ENCODE data around the gene CFAP107. TPM values are rescaled to one million over a fixed set of nuclear protein-coding genes. Genes with fewer than 3 reads are reported as not detected.

CFAP107 gene
- total and polyA plus RNA-seq, 2 of the 4 experiments (the other 2 are of a cell fraction), result not detected

DNA sequence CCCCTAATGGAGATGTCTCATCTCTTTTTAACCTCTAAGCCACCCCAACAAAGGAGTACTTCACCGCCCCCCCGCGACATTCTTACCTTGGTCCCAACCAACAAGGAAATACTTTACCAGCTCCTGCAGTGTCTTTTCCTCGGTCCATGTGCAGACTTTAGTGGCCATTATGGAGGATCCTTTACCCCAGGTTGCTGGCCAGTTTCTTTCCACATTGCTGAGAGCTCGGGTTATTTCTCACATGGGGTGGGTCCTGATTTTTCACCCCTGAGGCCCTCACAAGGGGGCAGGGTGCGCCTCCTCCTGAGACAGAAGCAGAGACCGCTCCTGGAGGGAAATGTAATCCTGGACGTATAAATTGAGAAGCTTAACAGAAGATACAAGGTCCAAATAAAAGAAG is 33.1 kb upstream of the CFAP107 start:
- POLR2A ChIA-PET (ENCODE audit: unreplicated experiment), result no interaction called here
- no TSS peak for BruUV-seq (replicated peaks)

More for the DNA sequence above, 33.1 kb upstream of the CFAP107 start:
- no peak overlapping the region for H4K8ac ChIP-seq (ENCODE audit: low read depth in 2 of 2, low read length in 2 of 2)
- H3K56ac ChIP-seq (ENCODE audit: extremely low read depth, insufficient read depth, low read length), result no peak overlapping the region
- no peak overlapping the region for H2AK5ac ChIP-seq (ENCODE audit: low read depth, low read length)
- H2BK20ac ChIP-seq (ENCODE audit: low read depth, low read length), result no peak overlapping the region
- TF ChIP-seq RAD21 (IDR thresholded peaks at IDR 0.05; ENCODE audit: low read length) (no peak), NFE2L2 (IDR thresholded peaks at IDR 0.05; ENCODE audit: low read depth, low read length) (no peak), MAFK (IDR thresholded peaks at IDR 0.05; ENCODE audit: low read depth, low read length) (no peak), SMC3 (IDR thresholded peaks at IDR 0.05; ENCODE audit: low read depth, low read length) (no peak), MAZ (IDR thresholded peaks at IDR 0.05; ENCODE audit: borderline replicate concordance, low read depth, low read length) (no peak), MXI1 (IDR thresholded peaks at IDR 0.05; ENCODE audit: borderline replicate concordance, low read depth, low read length) (no peak), BHLHE40 (IDR thresholded peaks at IDR 0.05; ENCODE audit: low read depth, low read length) (no peak), FOS (IDR thresholded peaks at IDR 0.05; ENCODE audit: low read depth, low read length) (no peak), CHD1 (IDR thresholded peaks at IDR 0.05; ENCODE audit: low read depth, low read length) (no peak), RFX5 (IDR thresholded peaks at IDR 0.05; ENCODE audit: low read depth, low read length) (no peak), POLR2A (IDR thresholded peaks at IDR 0.05; ENCODE audit: low read depth, low read length) (no peak), RCOR1 (IDR thresholded peaks at IDR 0.05; ENCODE audit: insufficient replicate concordance, low read length) (no peak)
- TF ChIP-seq, protein P1, sequence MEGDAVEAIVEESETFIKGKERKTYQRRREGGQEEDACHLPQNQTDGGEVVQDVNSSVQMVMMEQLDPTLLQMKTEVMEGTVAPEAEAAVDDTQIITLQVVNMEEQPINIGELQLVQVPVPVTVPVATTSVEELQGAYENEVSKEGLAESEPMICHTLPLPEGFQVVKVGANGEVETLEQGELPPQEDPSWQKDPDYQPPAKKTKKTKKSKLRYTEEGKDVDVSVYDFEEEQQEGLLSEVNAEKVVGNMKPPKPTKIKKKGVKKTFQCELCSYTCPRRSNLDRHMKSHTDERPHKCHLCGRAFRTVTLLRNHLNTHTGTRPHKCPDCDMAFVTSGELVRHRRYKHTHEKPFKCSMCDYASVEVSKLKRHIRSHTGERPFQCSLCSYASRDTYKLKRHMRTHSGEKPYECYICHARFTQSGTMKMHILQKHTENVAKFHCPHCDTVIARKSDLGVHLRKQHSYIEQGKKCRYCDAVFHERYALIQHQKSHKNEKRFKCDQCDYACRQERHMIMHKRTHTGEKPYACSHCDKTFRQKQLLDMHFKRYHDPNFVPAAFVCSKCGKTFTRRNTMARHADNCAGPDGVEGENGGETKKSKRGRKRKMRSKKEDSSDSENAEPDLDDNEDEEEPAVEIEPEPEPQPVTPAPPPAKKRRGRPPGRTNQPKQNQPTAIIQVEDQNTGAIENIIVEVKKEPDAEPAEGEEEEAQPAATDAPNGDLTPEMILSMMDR (conservative IDR thresholded peaks at IDR 0.05; ENCODE audit: low read depth, low read length), result no peak
- TF ChIP-seq, protein P2, sequence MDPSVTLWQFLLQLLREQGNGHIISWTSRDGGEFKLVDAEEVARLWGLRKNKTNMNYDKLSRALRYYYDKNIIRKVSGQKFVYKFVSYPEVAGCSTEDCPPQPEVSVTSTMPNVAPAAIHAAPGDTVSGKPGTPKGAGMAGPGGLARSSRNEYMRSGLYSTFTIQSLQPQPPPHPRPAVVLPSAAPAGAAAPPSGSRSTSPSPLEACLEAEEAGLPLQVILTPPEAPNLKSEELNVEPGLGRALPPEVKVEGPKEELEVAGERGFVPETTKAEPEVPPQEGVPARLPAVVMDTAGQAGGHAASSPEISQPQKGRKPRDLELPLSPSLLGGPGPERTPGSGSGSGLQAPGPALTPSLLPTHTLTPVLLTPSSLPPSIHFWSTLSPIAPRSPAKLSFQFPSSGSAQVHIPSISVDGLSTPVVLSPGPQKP (IDR thresholded peaks at IDR 0.05; ENCODE audit: borderline replicate concordance, low read depth, low read length), result no peak
- TF ChIP-seq, protein P3, sequence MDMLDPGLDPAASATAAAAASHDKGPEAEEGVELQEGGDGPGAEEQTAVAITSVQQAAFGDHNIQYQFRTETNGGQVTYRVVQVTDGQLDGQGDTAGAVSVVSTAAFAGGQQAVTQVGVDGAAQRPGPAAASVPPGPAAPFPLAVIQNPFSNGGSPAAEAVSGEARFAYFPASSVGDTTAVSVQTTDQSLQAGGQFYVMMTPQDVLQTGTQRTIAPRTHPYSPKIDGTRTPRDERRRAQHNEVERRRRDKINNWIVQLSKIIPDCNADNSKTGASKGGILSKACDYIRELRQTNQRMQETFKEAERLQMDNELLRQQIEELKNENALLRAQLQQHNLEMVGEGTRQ (IDR thresholded peaks at IDR 0.05; ENCODE audit: low read depth, low read length), result no peak
- no peak overlapping the region for H2BK15ac ChIP-seq (ENCODE audit: low read depth, low read length)
- intact Hi-C loops (cut with micrococcal nuclease), result no loop called here
- H3K18ac ChIP-seq (ENCODE audit: low read depth, low read length), result no peak overlapping the region
- H4K5ac ChIP-seq (ENCODE audit: low read depth, low read length), result no peak overlapping the region
- no peaks in the 10 kb centered on the region for H4K20me1 ChIP-seq (ENCODE audit: insufficient read depth, low read length)
- no peak overlapping the region for H3K9ac ChIP-seq (ENCODE audit: low read depth, low read length)
- H3K79me1 ChIP-seq (ENCODE audit: low read depth in 1 of 2, low read length in 2 of 2), result no peaks in the 10 kb centered on the region
- no peak overlapping the region for H2AFZ ChIP-seq (replicated peaks; ENCODE audit: low read length, poor library complexity)
- no peak overlapping the region for H3K4me3 ChIP-seq (ENCODE audit: insufficient read depth, low read depth, low read length)
- no peak overlapping the region for H2BK120ac ChIP-seq (ENCODE audit: low read depth, low read length)
- no peak for ATAC-seq (ENCODE audit: low read depth)
- CTCF ChIA-PET, result no interaction called here
- no peaks in the 10 kb centered on the region for H3K9me1 ChIP-seq (ENCODE audit: insufficient read depth, low read length)
- no peak for DNase-seq
- H3K4me1 ChIP-seq (ENCODE audit: control insufficient read depth, insufficient read depth, low read length), result no peaks in the 10 kb centered on the region
- no peak overlapping the region for H3K14ac ChIP-seq (replicated peaks; ENCODE audit: low read depth, low read length)
- H4K91ac ChIP-seq (ENCODE audit: insufficient read depth, low read depth, low read length), result no peak overlapping the region
- H3K27me3 ChIP-seq (ENCODE audit: control insufficient read depth, insufficient read depth, low read length), result no peaks in the 10 kb centered on the region
- no peak overlapping the region for H3K4ac ChIP-seq (ENCODE audit: low read depth, low read length)
- no peak overlapping the region for H3K23ac ChIP-seq (ENCODE audit: low read depth, low read length)
- no peak overlapping the region for H3K27ac ChIP-seq (ENCODE audit: insufficient read depth, low read length)
- no CpG with 5 or more reads among the region's 8 CpGs for WGBS, 2 experiments (ENCODE audit: extremely low coverage in 2 of 2, insufficient read length in 1 of 2)
- H2BK5ac ChIP-seq (ENCODE audit: low read depth, low read length, poor library complexity, severe bottlenecking), result no peak overlapping the region
- H3K9me3 ChIP-seq (ENCODE audit: control insufficient read depth, insufficient read depth, low read length), result no peaks in the 10 kb centered on the region
- no peak overlapping the region for H3K4me2 ChIP-seq (ENCODE audit: low read depth, low read length)
- no peak overlapping the region for H2AK9ac ChIP-seq (replicated peaks; ENCODE audit: low read depth, low read length, poor library complexity)
- dilution Hi-C loops (cut with HindIII; ENCODE audit: low sequenced_read_pairs, unreplicated experiment), result no loop called here
- no peaks in the 10 kb centered on the region for H3K36me3 ChIP-seq (ENCODE audit: control insufficient read depth, insufficient read depth, low read length)
- in situ Hi-C loops (cut with MboI; ENCODE audit: low sequenced_read_pairs), result no loop called here

Data from IMR-90 (cell line).